ENCODE results near the gene FOXA1. TPM values are rescaled to one million over a fixed set of nuclear protein-coding genes. Genes with fewer than 3 reads are reported as not detected.

The FOXA1 gene
- total RNA-seq, 1 donor from 2014 or later = 30.5 TPM

DNA sequence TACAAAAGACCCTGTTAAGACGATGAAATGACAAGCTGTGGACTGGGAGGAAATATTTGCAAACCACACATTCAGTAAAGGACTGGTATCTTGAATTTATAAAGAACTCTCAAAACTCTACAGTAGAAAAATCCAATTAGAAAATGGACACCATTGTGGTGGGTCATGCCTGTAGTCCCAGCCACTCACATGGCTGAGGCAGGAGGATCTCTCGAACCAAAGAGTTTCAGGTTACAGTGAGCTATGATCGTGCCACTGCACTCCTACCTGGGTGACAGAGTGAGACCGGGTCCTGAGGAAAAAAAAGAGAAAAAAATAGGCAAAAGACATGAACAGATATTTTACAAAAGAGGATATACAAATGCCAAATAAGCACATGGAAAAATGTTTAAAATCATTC lies 42.3 kb upstream of the FOXA1 start:
- H3K27ac ChIP-seq = no peak overlapping the region
- H3K4me1 ChIP-seq = no peaks in the 10 kb centered on the region
- H3K36me3 ChIP-seq = no peaks in the 10 kb centered on the region
- intact Hi-C loops (cut with DNase I) = no loop called here
- H3K27me3 ChIP-seq (ENCODE audit: low read depth) = no peaks in the 10 kb centered on the region
- no peak overlapping the region for H3K4me3 ChIP-seq
- DNase-seq = no peak
- ATAC-seq = no peak
- TF ChIP-seq, protein P1, sequence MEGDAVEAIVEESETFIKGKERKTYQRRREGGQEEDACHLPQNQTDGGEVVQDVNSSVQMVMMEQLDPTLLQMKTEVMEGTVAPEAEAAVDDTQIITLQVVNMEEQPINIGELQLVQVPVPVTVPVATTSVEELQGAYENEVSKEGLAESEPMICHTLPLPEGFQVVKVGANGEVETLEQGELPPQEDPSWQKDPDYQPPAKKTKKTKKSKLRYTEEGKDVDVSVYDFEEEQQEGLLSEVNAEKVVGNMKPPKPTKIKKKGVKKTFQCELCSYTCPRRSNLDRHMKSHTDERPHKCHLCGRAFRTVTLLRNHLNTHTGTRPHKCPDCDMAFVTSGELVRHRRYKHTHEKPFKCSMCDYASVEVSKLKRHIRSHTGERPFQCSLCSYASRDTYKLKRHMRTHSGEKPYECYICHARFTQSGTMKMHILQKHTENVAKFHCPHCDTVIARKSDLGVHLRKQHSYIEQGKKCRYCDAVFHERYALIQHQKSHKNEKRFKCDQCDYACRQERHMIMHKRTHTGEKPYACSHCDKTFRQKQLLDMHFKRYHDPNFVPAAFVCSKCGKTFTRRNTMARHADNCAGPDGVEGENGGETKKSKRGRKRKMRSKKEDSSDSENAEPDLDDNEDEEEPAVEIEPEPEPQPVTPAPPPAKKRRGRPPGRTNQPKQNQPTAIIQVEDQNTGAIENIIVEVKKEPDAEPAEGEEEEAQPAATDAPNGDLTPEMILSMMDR (IDR thresholded peaks at IDR 0.05) = no peak
- H3K9me3 ChIP-seq = no peaks in the 10 kb centered on the region

DNA sequence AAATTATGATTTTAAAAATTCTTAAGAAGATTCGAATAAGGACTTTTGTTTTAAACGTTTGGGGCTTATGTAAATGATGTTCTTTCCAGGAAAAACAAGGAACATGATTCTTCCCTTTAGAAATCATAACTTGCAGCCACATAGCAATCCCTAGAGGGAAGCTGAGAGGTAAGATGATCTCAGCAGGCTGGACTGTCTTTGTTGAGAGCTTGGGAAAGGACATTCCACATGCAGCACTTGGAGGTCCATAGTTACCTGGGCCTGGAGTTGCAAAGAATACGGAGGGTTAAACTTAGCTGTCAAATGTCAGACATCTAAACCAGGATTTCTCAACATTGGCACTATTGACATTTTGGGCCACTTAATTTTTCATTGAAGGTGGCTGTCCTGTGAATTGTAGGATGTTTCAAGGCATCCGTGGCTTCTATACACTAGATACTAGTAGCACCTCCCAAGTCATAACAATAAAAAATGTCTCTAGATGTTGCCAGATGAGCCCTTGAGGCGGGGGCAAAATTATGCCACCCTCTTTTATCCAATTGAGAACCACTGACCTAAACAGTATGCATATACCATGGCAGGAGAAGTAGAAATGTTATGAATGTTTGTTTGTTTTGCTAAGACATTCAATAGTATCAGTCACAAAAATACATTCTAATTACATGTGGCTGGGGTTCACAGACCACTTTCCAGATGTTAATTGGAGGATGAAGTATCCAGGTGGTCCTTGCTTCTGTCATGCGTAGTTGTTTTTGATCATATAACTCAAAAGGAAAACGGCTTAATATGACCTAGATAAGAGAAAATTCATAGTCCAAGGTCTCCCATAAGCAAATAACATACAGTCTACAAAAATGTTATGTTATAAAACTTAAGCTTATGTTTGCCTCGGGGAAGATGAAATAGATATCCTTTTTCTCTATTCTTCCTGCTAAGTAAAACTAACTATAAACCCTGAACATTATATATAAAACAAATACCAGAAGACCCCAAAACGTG lies 30.8 kb upstream of the FOXA1 start:
- intact Hi-C loops (cut with DNase I) = no loop called here
- peaks cover 5% of the 10 kb centered on the region for H3K9me3 ChIP-seq
- DNase-seq (no peak), ATAC-seq (no peak)
- H3K27me3 ChIP-seq (ENCODE audit: low read depth) = peaks cover 22% of the 10 kb centered on the region
- no peak overlapping the region for H3K4me3 ChIP-seq
- TF ChIP-seq, protein P1 (IDR thresholded peaks at IDR 0.05) = no peak
- H3K36me3 ChIP-seq = no peaks in the 10 kb centered on the region
- no peak overlapping the region for H3K27ac ChIP-seq
- no peaks in the 10 kb centered on the region for H3K4me1 ChIP-seq

DNA sequence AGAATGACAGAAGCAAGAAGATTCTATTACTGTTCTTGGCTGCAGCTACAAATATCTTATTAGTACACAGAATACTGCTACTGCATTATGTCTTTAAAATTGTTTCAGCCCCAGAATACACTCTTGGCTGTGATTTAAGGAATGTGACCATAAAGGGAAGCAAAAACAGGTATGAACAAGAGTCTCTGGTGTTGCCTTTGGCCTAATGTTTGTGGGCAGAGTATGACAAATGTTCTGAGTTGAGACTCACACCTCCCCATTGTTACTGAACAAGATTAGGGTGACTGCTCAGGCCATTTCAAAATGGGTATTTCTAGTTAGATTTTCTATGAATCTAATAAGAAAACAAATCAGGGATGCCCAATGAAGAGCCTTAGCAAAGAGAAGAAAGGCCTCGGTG lies 28.9 kb upstream of the FOXA1 start:
- Histone ChIP-seq H3K4me3 (no peak overlapping the region), H3K36me3 (no peaks in the 10 kb centered on the region), H3K4me1 (no peaks in the 10 kb centered on the region), H3K27me3 (ENCODE audit: low read depth) (peaks cover 22% of the 10 kb centered on the region), H3K9me3 (no peaks in the 10 kb centered on the region), H3K27ac (no peak overlapping the region)
- ATAC-seq (no peak), DNase-seq (no peak)
- TF ChIP-seq, protein P1 (IDR thresholded peaks at IDR 0.05) = no peak
- intact Hi-C loops (cut with DNase I) = no loop called here

DNA sequence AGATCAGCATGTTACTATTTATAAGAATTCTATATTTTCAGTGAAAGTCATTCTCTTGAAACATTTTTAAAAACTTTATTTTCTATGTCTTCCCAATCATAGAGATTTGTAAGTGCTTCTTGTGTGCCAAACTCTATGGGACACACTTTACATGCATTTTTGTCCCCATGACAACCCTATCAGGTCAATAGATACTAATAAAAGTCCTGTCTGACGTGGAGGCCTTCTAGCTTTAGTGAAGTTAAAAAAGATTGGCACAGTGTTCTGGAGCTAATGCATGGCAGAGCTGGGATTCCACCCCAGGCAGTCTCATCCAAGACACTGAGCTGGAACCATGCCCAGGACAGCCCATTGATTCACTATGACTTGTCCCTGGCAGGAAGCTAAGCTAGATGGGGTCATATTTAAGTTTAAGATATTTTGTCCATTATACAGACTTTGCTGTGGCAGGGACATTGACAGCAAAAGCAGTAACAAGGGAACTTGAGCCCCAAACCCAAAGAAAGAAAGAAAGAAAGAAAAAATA lies 28.4 kb upstream of the FOXA1 start:
- no peak for DNase-seq
- H3K27me3 ChIP-seq (ENCODE audit: low read depth) = peaks cover 22% of the 10 kb centered on the region
- no peak for ATAC-seq
- no peaks in the 10 kb centered on the region for H3K4me1 ChIP-seq
- TF ChIP-seq, protein P1 (IDR thresholded peaks at IDR 0.05) = no peak
- no peaks in the 10 kb centered on the region for H3K9me3 ChIP-seq
- H3K36me3 ChIP-seq = no peaks in the 10 kb centered on the region
- no peak overlapping the region for H3K4me3 ChIP-seq
- H3K27ac ChIP-seq = no peak overlapping the region
- intact Hi-C loops (cut with DNase I) = no loop called here

DNA sequence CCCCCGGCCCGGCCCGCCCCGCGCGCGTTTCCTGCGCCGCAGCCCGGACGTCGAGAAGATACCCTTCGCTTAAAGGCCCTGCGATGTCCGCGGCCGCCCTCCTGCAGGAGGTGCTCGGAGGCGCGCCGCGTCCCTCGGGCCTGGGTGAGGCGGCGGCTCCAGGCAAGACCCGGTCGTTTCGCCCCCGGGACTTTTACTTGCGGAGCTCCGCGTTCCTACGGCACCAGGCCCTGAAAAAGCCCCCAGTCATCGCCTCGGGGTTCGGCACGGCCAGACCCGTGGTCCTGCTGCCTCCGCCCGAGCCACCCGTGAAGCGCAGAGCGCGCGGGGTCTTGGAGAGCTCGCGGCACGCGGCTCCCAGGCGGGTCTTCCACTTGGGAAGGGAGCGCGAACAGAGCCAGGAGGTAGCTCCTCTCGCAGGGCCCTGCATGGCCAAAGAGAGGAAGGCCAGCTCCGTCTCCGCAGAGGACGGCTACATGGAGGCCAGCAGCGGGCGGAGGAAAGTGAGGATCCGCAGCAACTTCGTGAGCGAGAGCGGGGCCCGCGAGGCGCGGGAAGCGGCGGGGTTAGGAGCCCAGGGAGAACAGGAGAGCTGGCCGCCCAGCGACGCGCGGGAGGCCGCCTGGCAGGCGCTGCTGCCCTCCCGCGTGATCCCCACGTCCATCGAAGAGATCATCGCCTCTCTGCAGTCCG lies 27.3 kb upstream of the FOXA1 start:
- Histone ChIP-seq H3K4me1 (no peaks in the 10 kb centered on the region), H3K36me3 (no peaks in the 10 kb centered on the region), H3K27me3 (ENCODE audit: low read depth) (peaks cover 22% of the 10 kb centered on the region), H3K27ac (no peak overlapping the region), H3K4me3 (no peak overlapping the region), H3K9me3 (no peaks in the 10 kb centered on the region)
- TF ChIP-seq, protein P1 (IDR thresholded peaks at IDR 0.05) = no peak
- ATAC-seq (no peak), DNase-seq (no peak)
- intact Hi-C loops (cut with DNase I) = no loop called here

Data from lower lobe of right lung (tissue), 2 donors.